Caco-2 (cell line): ENCODE measurements around the gene RBM8A. TPM values are rescaled to one million over a fixed set of nuclear protein-coding genes. Genes with fewer than 3 reads are reported as not detected.

ENCODE experiments used
- BruUV-seq: library from RNA; stranded (reverse); fragments of 400-500 nt; replicated peaks from 2 replicates; lab custom pipeline; 2021; lab: Mats Ljungman, UMichigan
- CTCF ChIA-PET: fragments of 300-600 bp; sonication (Branson Sonifier 250); formaldehyde crosslinking; loops from one replicate; lab custom pipeline; 2022; ENCODE audit warnings: antibody characterized with exemption; lab: Charles Lee
- POLR2A ChIA-PET: fragments of 300-600 bp; sonication (Branson Sonifier 250); formaldehyde crosslinking; loops from one replicate; lab custom pipeline; 2022; ENCODE audit warnings: antibody characterized with exemption; lab: Charles Lee
- DNase-seq, 2 experiments: peaks; one replicate each; pipeline versions ENCODE4 v3.0.0 to v3.0.0-alpha.2; 2020 to 2022
- H3K27me3 ChIP-seq: replicated peaks from 2 replicates; pipeline ENCODE4 v1.6.0; 2011; ENCODE audit warnings: low read length; ENCODE audit not compliant: control insufficient read depth, insufficient read depth
- H3K36me3 ChIP-seq: 2 replicates; pipeline ENCODE4 v1.5.1; 2011; ENCODE audit warnings: low read length; ENCODE audit not compliant: control insufficient read depth, insufficient read depth
- H3K4me1 ChIP-seq: fragments of 250-450 bp; sonication (Bioruptor Pico); 2 replicates; pipeline ENCODE4 v1.5.1; 2020; ENCODE audit warnings: mild to moderate bottlenecking
- H3K4me3 ChIP-seq: 2 replicates; pipeline ENCODE4 v1.5.1; 2011; ENCODE audit warnings: low read depth, mild to moderate bottlenecking, control low read depth, low read length
- H3K9me3 ChIP-seq: fragments of 250-450 bp; sonication (Bioruptor Pico); 2 replicates; pipeline ENCODE4 v1.5.1; 2020; ENCODE audit warnings: mild to moderate bottlenecking, moderate library complexity
- H3K27ac Mint-ChIP-seq: one replicate; pipeline ENCODE4 v1.8.0; 2022; ENCODE audit warnings: mixed read lengths; ENCODE audit not compliant: unreplicated experiment
- H3K27me3 Mint-ChIP-seq: one replicate; pipeline ENCODE4 v1.8.0; 2022; ENCODE audit warnings: mixed read lengths; ENCODE audit not compliant: insufficient read depth, unreplicated experiment
- H3K36me3 Mint-ChIP-seq: one replicate; pipeline ENCODE4 v1.8.0; 2022; ENCODE audit warnings: mild to moderate bottlenecking, mixed read lengths; ENCODE audit not compliant: insufficient read depth, unreplicated experiment
- H3K4me1 Mint-ChIP-seq: one replicate; pipeline ENCODE4 v1.8.0; 2022; ENCODE audit warnings: low read depth, mixed read lengths; ENCODE audit not compliant: unreplicated experiment
- H3K4me3 Mint-ChIP-seq: one replicate; pipeline ENCODE4 v1.8.0; 2022; ENCODE audit warnings: mild to moderate bottlenecking, moderate library complexity, mixed read lengths; ENCODE audit not compliant: unreplicated experiment
- H3K9me3 Mint-ChIP-seq: one replicate; pipeline ENCODE4 v1.8.0; 2022; ENCODE audit warnings: mixed read lengths; ENCODE audit not compliant: unreplicated experiment
- CTCF ChIP-seq, 2 experiments: fragments of 200-600 bp in 1 of 2; IDR thresholded peaks; 1 replicate in 1 of 2; 2 replicates in 1 of 2; pipeline versions ENCODE4 v1.5.1 to v1.8.0; 2011 to 2022; ENCODE audit warnings: antibody characterized with exemption in 1 of 2, control low read depth in 1 of 2, inconsistent platforms in 1 of 2, low read depth in 1 of 2, low read length in 1 of 2, mild to moderate bottlenecking in 1 of 2, moderate library complexity in 1 of 2; ENCODE audit not compliant: insufficient read depth in 1 of 2, severe bottlenecking in 1 of 2, unreplicated experiment in 1 of 2
- intact Hi-C: fragments of 100-400 bp; cut with micrococcal nuclease; formaldehyde crosslinking; loops from one replicate; pipeline ENCODE4 v1.10.0; 2022; ENCODE audit not compliant: unreplicated experiment
- total RNA-seq: library from RNA; stranded (reverse); gene quantifications from 2 replicates; pipeline ENCODE4 v1.2.3, GENCODE V29; 2022

The RBM8A gene
- total RNA-seq, 1 experiment from 2014 or later: 185 TPM

- Mint-ChIP-seq H3K27ac (no peak overlapping the region), H3K4me3 (peak overlapping the region; percentile 68), H3K4me1 (peaks cover 29% of the 10 kb centered on the region), H3K36me3 (no peaks in the 10 kb centered on the region), H3K9me3 (no peaks in the 10 kb centered on the region), H3K27me3 (peaks cover 15% of the 10 kb centered on the region)
- Histone ChIP-seq H3K36me3 (no peaks in the 10 kb centered on the region), H3K9me3 (no peaks in the 10 kb centered on the region), H3K4me3 (peak overlapping the region; percentile 40), H3K27me3 (no peaks in the 10 kb centered on the region; the same call in 1 of the 2 replicates), H3K4me1 (peaks cover 26% of the 10 kb centered on the region)
- no peak for TF ChIP-seq CTCF (IDR thresholded peaks at IDR 0.05; ENCODE audit: insufficient read depth in 1 of 2, low read depth in 1 of 2, low read length in 1 of 2, severe bottlenecking in 1 of 2, unreplicated experiment in 1 of 2)
- ChIA-PET CTCF (no interaction called here), POLR2A (no interaction called here)
- DNase-seq: no peak
- intact Hi-C loops: loop anchor here (2.0 to 5.0 kb wide), 4 partner anchors 35 to 76 kb away; partner anchors contain the start of gene RBM8A
- BruUV-seq: no TSS peak
These were observed 34.3 kb upstream of the RBM8A start for GRCh38 chr1:145961425-145962156.

GRCh38 chr1:145961109-145961424, 33.8 kb upstream of the RBM8A start:
- peaks cover 26% of the 10 kb centered on the region for H3K4me1 ChIP-seq
- ChIA-PET CTCF (no interaction called here), POLR2A (no interaction called here)
- no peak for TF ChIP-seq CTCF (IDR thresholded peaks at IDR 0.05; ENCODE audit: insufficient read depth in 1 of 2, low read depth in 1 of 2, low read length in 1 of 2, severe bottlenecking in 1 of 2, unreplicated experiment in 1 of 2)
- no peaks in the 10 kb centered on the region for H3K9me3 ChIP-seq
- peak overlapping the region; percentile 68 for H3K4me3 Mint-ChIP-seq
- intact Hi-C loops: loop anchor here (2.0 to 5.0 kb wide), 3 partner anchors 51 to 76 kb away; no protein-coding TSS in a partner anchor
- no peaks in the 10 kb centered on the region for H3K9me3 Mint-ChIP-seq
- DNase-seq: no peak
- H3K27ac Mint-ChIP-seq: no peak overlapping the region
- no peaks in the 10 kb centered on the region for H3K36me3 ChIP-seq
- H3K27me3 ChIP-seq: no peaks in the 10 kb centered on the region; the same call in 1 of the 2 replicates
- peak overlapping the region; percentile 40 for H3K4me3 ChIP-seq
- no TSS peak for BruUV-seq
- H3K36me3 Mint-ChIP-seq: no peaks in the 10 kb centered on the region
- peaks cover 15% of the 10 kb centered on the region for H3K27me3 Mint-ChIP-seq
- H3K4me1 Mint-ChIP-seq: peaks cover 29% of the 10 kb centered on the region

GRCh38 chr1:145960468-145961108, 33.3 kb upstream of the RBM8A start:
- H3K36me3 Mint-ChIP-seq: no peaks in the 10 kb centered on the region
- Histone ChIP-seq H3K4me1 (peaks cover 26% of the 10 kb centered on the region), H3K9me3 (no peaks in the 10 kb centered on the region), H3K36me3 (no peaks in the 10 kb centered on the region), H3K27me3 (no peaks in the 10 kb centered on the region; the same call in 1 of the 2 replicates), H3K4me3 (peak overlapping the region; percentile 40)
- BruUV-seq: no TSS peak
- DNase-seq: peak; percentile 45 to 46
- peaks cover 15% of the 10 kb centered on the region for H3K27me3 Mint-ChIP-seq
- no peaks in the 10 kb centered on the region for H3K9me3 Mint-ChIP-seq
- peak overlapping the region; percentile 68 for H3K4me3 Mint-ChIP-seq
- H3K4me1 Mint-ChIP-seq: peaks cover 29% of the 10 kb centered on the region
- no peak overlapping the region for H3K27ac Mint-ChIP-seq
- ChIA-PET POLR2A (no interaction called here), CTCF (interaction anchor here (0.8 kb wide), 1 partner anchor 41 kb away, joined by 3 read pairs; no protein-coding TSS in a partner anchor)
- intact Hi-C loops: loop anchor here (2.0 to 5.0 kb wide), 3 partner anchors 52 to 77 kb away; no protein-coding TSS in a partner anchor
- TF ChIP-seq CTCF (IDR thresholded peaks at IDR 0.05; ENCODE audit: insufficient read depth in 1 of 2, low read depth in 1 of 2, low read length in 1 of 2, severe bottlenecking in 1 of 2, unreplicated experiment in 1 of 2): peak in 1 of 2 experiments; percentile 2
